PFSK-1 (cell line): ENCODE results near the gene OR2M2.

Experiments
- FOXP2 ChIP-seq: optimal IDR thresholded peaks from 2 replicates; pipeline ENCODE3; 2011; ENCODE audit warnings: borderline replicate concordance, control low read depth, inconsistent platforms; ENCODE audit not compliant: insufficient read depth; ENCODE audit errors: extremely low read length, extremely low read depth
- POLR2AphosphoS5 ChIP-seq: IDR thresholded peaks from 2 replicates; pipeline ENCODE4 v1.6.1; 2012; ENCODE audit warnings: low read depth, mild to moderate bottlenecking, control low read depth, low read length, moderate library complexity
- REST ChIP-seq, 2 experiments: IDR thresholded peaks; 2 replicates each; pipeline versions ENCODE4 v1.6.1 to v1.8.0; 2011 to 2012; ENCODE audit warnings: low read depth in 2 of 2, low read length in 2 of 2, control low read depth in 1 of 2, inconsistent platforms in 1 of 2, mild to moderate bottlenecking in 1 of 2, moderate library complexity in 1 of 2; ENCODE audit not compliant: insufficient read depth in 1 of 2
- SIN3A ChIP-seq: IDR thresholded peaks from 2 replicates; pipeline ENCODE4 v1.6.1; 2012; ENCODE audit warnings: mild to moderate bottlenecking, low read length, moderate library complexity, borderline replicate concordance; ENCODE audit not compliant: insufficient read depth
- TAF1 ChIP-seq: IDR thresholded peaks from 2 replicates; pipeline ENCODE4 v1.6.1; 2012; ENCODE audit warnings: low read length, control low read depth, borderline replicate concordance; ENCODE audit not compliant: insufficient read depth

Gene OR2M2

GRCh38 chr1:248194117-248194516, 19.5 kb downstream of the OR2M2 start:
- TF ChIP-seq FOXP2 (no peak), REST (IDR thresholded peaks at IDR 0.05; ENCODE audit: insufficient read depth in 1 of 2, low read depth in 2 of 2, low read length in 2 of 2) (no peak), POLR2AphosphoS5 (no peak), TAF1 (no peak), SIN3A (no peak)

GRCh38 chr1:248196965-248197364, 22.3 kb downstream of the OR2M2 start, which contains the start of gene OR2M3:
Gene OR2M3, plus strand, starts transcription at chr1:248197265. Its CDS starts 5,803 bp downstream, at chr1:248203068.
- TF ChIP-seq POLR2AphosphoS5 (no peak), REST (IDR thresholded peaks at IDR 0.05; ENCODE audit: insufficient read depth in 1 of 2, low read depth in 2 of 2, low read length in 2 of 2) (no peak), SIN3A (no peak), TAF1 (no peak), FOXP2 (no peak)

GRCh38 chr1:248215880-248216279, 41.3 kb downstream of the OR2M2 start:
- TF ChIP-seq FOXP2 (no peak), TAF1 (no peak), SIN3A (no peak), POLR2AphosphoS5 (no peak), REST (IDR thresholded peaks at IDR 0.05; ENCODE audit: insufficient read depth in 1 of 2, low read depth in 2 of 2, low read length in 2 of 2) (no peak)

GRCh38 chr1:248225537-248225936, 50.9 kb downstream of the OR2M2 start:
- no peak for TF ChIP-seq FOXP2
- TF ChIP-seq SIN3A = no peak
- no peak for TF ChIP-seq TAF1
- no peak for TF ChIP-seq POLR2AphosphoS5
- no peak for TF ChIP-seq REST (IDR thresholded peaks at IDR 0.05; ENCODE audit: insufficient read depth in 1 of 2, low read depth in 2 of 2, low read length in 2 of 2)

GRCh38 chr1:248229360-248229908, 54.8 kb downstream of the OR2M2 start:
- TF ChIP-seq TAF1 (no peak), POLR2AphosphoS5 (no peak), SIN3A (no peak), FOXP2 (no peak), REST (IDR thresholded peaks at IDR 0.05; ENCODE audit: insufficient read depth in 1 of 2, low read depth in 2 of 2, low read length in 2 of 2) (no peak)
